K562 (cell line): ENCODE measurements around the gene SSR2. TPM values are rescaled to one million over a fixed set of nuclear protein-coding genes. Genes with fewer than 3 reads are reported as not detected.
A peak's percentile ranks its signal among the peaks of the same experiment; 100 is the strongest.

Experiments used
- ARNT ChIP-seq, 2 experiments: fragments of 450-650 bp; IDR thresholded peaks; 2 replicates each; pipeline ENCODE4 v1.6.1; 2016; ENCODE audit warnings: mild to moderate bottlenecking in 1 of 2
- DIDO1 ChIP-seq: fragments of 450-650 bp; IDR thresholded peaks from 2 replicates; pipeline ENCODE4 v1.6.1; 2016; ENCODE audit warnings: low read depth, missing biosample characterization, missing genetic modification characterization
- FOSL1 ChIP-seq: fragments of 200-800 bp; sonication (Bioruptor generic); conservative IDR thresholded peaks from 2 replicates; pipeline ENCODE4 v1.6.1; 2016; ENCODE audit warnings: missing genetic modification characterization, missing compliant biosample characterization
- GABPB1 ChIP-seq: sonication (generic); formaldehyde crosslinking; IDR thresholded peaks from 2 replicates; pipeline ENCODE4 v1.8.0; 2022; ENCODE audit warnings: mild to moderate bottlenecking, missing genetic modification reagents
- KAT2B ChIP-seq: IDR thresholded peaks from one replicate; pipeline ENCODE4 v1.6.1; 2012; ENCODE audit warnings: low read depth, mild to moderate bottlenecking, control low read depth, inconsistent platforms, low read length, moderate library complexity
- MEIS2 ChIP-seq: fragments of 450-650 bp; IDR thresholded peaks from 2 replicates; pipeline ENCODE4 v1.6.1; 2014; ENCODE audit warnings: mild to moderate bottlenecking; ENCODE audit not compliant: partially characterized antibody
- PATZ1 ChIP-seq: fragments of 250-450 bp; sonication (Bioruptor Pico); IDR thresholded peaks from 2 replicates; pipeline ENCODE4 v1.5.0; 2020; ENCODE audit warnings: mild to moderate bottlenecking, borderline replicate concordance
- PRDM10 ChIP-seq: fragments of 450-650 bp; IDR thresholded peaks from 2 replicates; pipeline ENCODE4 v1.6.1; 2018; ENCODE audit not compliant: partially characterized antibody
- RBM15 ChIP-seq: fragments of 200-400 bp; formaldehyde crosslinking; IDR thresholded peaks from 2 replicates; pipeline ENCODE4 v1.6.1; 2018; ENCODE audit warnings: mild to moderate bottlenecking, low read length, moderate library complexity; ENCODE audit not compliant: insufficient read depth
- RNF2 ChIP-seq: sonication (generic); IDR thresholded peaks from 2 replicates; pipeline ENCODE4 v1.6.1; 2016
- SMAD1 ChIP-seq: fragments of 150-350 bp; IDR thresholded peaks from 2 replicates; pipeline ENCODE4 v1.6.1; 2014; ENCODE audit warnings: low read length, low read depth; ENCODE audit not compliant: partially characterized antibody
- SNAPC5 ChIP-seq: fragments of 250-450 bp; sonication (Bioruptor Pico); IDR thresholded peaks from 2 replicates; pipeline ENCODE4 v1.8.0; 2021; ENCODE audit warnings: moderate library complexity, mild to moderate bottlenecking, inconsistent platforms
- SRF ChIP-seq, 2 experiments: fragments of 250-450, 450-650 bp in 1 of 2; sonication (Bioruptor Pico) in 1 of 2; sonication (generic) in 1 of 2; formaldehyde crosslinking; IDR thresholded peaks; 2 replicates each; pipeline versions ENCODE4 v1.5.0 to v1.5.1; 2020 to 2022; ENCODE audit warnings: mild to moderate bottlenecking in 1 of 2, missing genetic modification reagents in 1 of 2
- THRA ChIP-seq: fragments of 450-650 bp; IDR thresholded peaks from 2 replicates; pipeline ENCODE4 v1.6.1; 2017; ENCODE audit warnings: mild to moderate bottlenecking, moderate library complexity
- WHSC1 ChIP-seq: IDR thresholded peaks from one replicate; pipeline ENCODE4 v1.6.1; 2012; ENCODE audit warnings: low read length, control low read depth, inconsistent platforms
- ZNF174 ChIP-seq: fragments of 250-450 bp; sonication (Bioruptor Pico); IDR thresholded peaks from 2 replicates; pipeline ENCODE4 v1.4.0; 2020; ENCODE audit warnings: mild to moderate bottlenecking
- ZNF395 ChIP-seq: fragments of 200-800 bp; sonication (Bioruptor generic); IDR thresholded peaks from 2 replicates; pipeline ENCODE4 v1.6.1; 2017; ENCODE audit warnings: missing genetic modification characterization, missing compliant biosample characterization
- ZNF436 ChIP-seq: fragments of 250-450, 450-650 bp; sonication (Bioruptor Pico); formaldehyde crosslinking; IDR thresholded peaks from 2 replicates; pipeline ENCODE4 v1.7.0; 2020; ENCODE audit warnings: mild to moderate bottlenecking
- ZNF584 ChIP-seq: fragments of 200-800 bp; sonication (Bioruptor generic); IDR thresholded peaks from 2 replicates; pipeline ENCODE4 v1.6.1; 2016; ENCODE audit warnings: low read depth, mild to moderate bottlenecking, missing genetic modification characterization, missing compliant biosample characterization
- polyA plus RNA-seq, 8 experiments: library from polyadenylated mRNA; depleted of rRNA in 4 of 8; stranded (reverse) in 5 of 8; unstranded in 3 of 8; fragments of >200 nt; fragmentation: Nextera tagmentation in 2 of 8; fragmentation: Illumina TruSeq in 1 of 8; extraction: Ambion mirVana in 2 of 8; extraction: Trizol in 1 of 8; gene quantifications; 2 replicates each; pipeline versions ENCODE4 v1.2.1 to v1.2.3, GENCODE V29; 2011 to 2014; ENCODE audit warnings: inconsistent platforms in 1 of 8, missing spikeins in 1 of 8
- total RNA-seq, 7 experiments: library from RNA; depleted of rRNA in 6 of 7; stranded (reverse); fragments of >200 nt in 6 of 7; fragmentation: Illumina TruSeq in 2 of 7; extraction: Trizol in 2 of 7; gene quantifications; 2 replicates each; pipeline versions ENCODE4 v1.2.1 to v1.2.3, GENCODE V29; 2011 to 2021; ENCODE audit warnings: low replicate concordance in 1 of 7

Gene SSR2
- total and polyA plus RNA-seq, 9 of the 15 experiments (the other 6 are each of a cell fraction or from before 2014, with no cell fraction given), result 161 to 411 (median 240) TPM

- TF ChIP-seq ZNF174 (CRISPR knock-in tag) (no peak), ARNT (IDR thresholded peaks at IDR 0.05) (0 out of 4 replicates have a peak, but pooled peaks have one; percentile 62 to 69), SNAPC5 (CRISPR knock-in tag) (no peak), ZNF436 (CRISPR knock-in tag) (no peak), FOSL1 (tag) (0 out of 2 replicates have a peak, but pooled peaks have one; percentile 20), THRA (no peak), SMAD1 (peak; percentile 20), WHSC1 (no peak), SRF (CRISPR knock-in tag; IDR thresholded peaks at IDR 0.05) (peak in 1 of 2 experiments; percentile 64; a peak in 1 of 4 replicates), GABPB1 (CRISPR knock-in tag) (peak; percentile 82), PATZ1 (CRISPR knock-in tag) (0 out of 2 replicates have a peak, but pooled peaks have one; percentile 7), PRDM10 (peak; percentile 84), ZNF395 (CRISPR knock-in tag) (peak; percentile 91), DIDO1 (no peak; the same call in 1 of the 2 replicates), RNF2 (peak; percentile 90), RBM15 (no peak), ZNF584 (CRISPR knock-in tag) (peak; percentile 89), KAT2B (no peak), MEIS2 (no peak)
These were observed 33.9 kb upstream of the SSR2 start, which contains the start of gene LAMTOR2 (continued) for GRCh38 chr1:156054500-156055280.
